DOHH2 (cell line): Measurements from ENCODE around the gene SC5D.

Experiments used
- H3F3A ChIP-seq: fragments of 200-600 bp; sonication (generic), shearing (Covaris generic); 2 replicates; pipeline ENCODE4 v1.6.0; 2016; ENCODE audit warnings: antibody characterized with exemption, mild to moderate bottlenecking; ENCODE audit not compliant: control insufficient read depth, insufficient read depth
- H3K27ac ChIP-seq: fragments of 200-600 bp; sonication (generic); 2 replicates; pipeline ENCODE4 v1.5.1; 2014; ENCODE audit warnings: low read depth, mild to moderate bottlenecking, low read length, moderate library complexity
- H3K27me3 ChIP-seq: fragments of 200-600 bp; sonication (generic); 2 replicates; pipeline ENCODE4 v1.6.1; 2014; ENCODE audit warnings: mild to moderate bottlenecking, low read length, mixed read lengths; ENCODE audit not compliant: control insufficient read depth
- H3K36me3 ChIP-seq: fragments of 200-600 bp; sonication (generic); 2 replicates; pipeline ENCODE4 v1.6.1; 2014; ENCODE audit warnings: mild to moderate bottlenecking, low read length, moderate library complexity, mixed read lengths; ENCODE audit not compliant: control insufficient read depth
- H3K4me1 ChIP-seq: fragments of 200-600 bp; sonication (generic); 2 replicates; pipeline ENCODE4 v1.6.1; 2014; ENCODE audit warnings: mild to moderate bottlenecking, low read length, mixed read lengths; ENCODE audit not compliant: control insufficient read depth
- H3K4me2 ChIP-seq: fragments of 200-600 bp; sonication (generic); 2 replicates; pipeline ENCODE4 v1.6.0; 2014; ENCODE audit warnings: mild to moderate bottlenecking, low read length, moderate library complexity
- H3K4me3 ChIP-seq: fragments of 200-600 bp; sonication (generic); 2 replicates; pipeline ENCODE4 v1.5.1; 2014; ENCODE audit warnings: mild to moderate bottlenecking, low read length, mixed read lengths
- H3K79me2 ChIP-seq: fragments of 200-600 bp; sonication (generic); 2 replicates; pipeline ENCODE4 v1.6.1; 2014; ENCODE audit warnings: mild to moderate bottlenecking, low read length, mixed read lengths; ENCODE audit not compliant: control insufficient read depth
- H3K9me2 ChIP-seq: fragments of 200-600 bp; sonication (generic); replicated peaks from 2 replicates; pipeline ENCODE4 v1.6.1; 2014; ENCODE audit warnings: mild to moderate bottlenecking, low read length, mixed read lengths; ENCODE audit not compliant: control insufficient read depth
- H3K9me3 ChIP-seq: fragments of 200-600 bp; sonication (generic); 2 replicates; pipeline ENCODE4 v1.6.1; 2014; ENCODE audit warnings: antibody characterized with exemption, low read length, mixed read lengths; ENCODE audit not compliant: control insufficient read depth, insufficient read depth
- H4K20me1 ChIP-seq: fragments of 200-600 bp; sonication (generic); 2 replicates; pipeline ENCODE4 v1.6.0; 2014; ENCODE audit warnings: low read depth, mild to moderate bottlenecking, antibody characterized with exemption, low read length, moderate library complexity; ENCODE audit not compliant: control insufficient read depth, insufficient read depth
- CTCF ChIP-seq: fragments of 200-600 bp; sonication (generic); IDR thresholded peaks from one replicate; pipeline ENCODE4 v1.5.1; 2014; ENCODE audit warnings: antibody characterized with exemption, mild to moderate bottlenecking, low read depth, low read length; ENCODE audit not compliant: poor library complexity, severe bottlenecking
- EZH2phosphoT487 ChIP-seq: fragments of 200-600 bp; sonication (generic); IDR thresholded peaks from 2 replicates; pipeline ENCODE4 v1.6.1; 2017; ENCODE audit warnings: borderline replicate concordance, mild to moderate bottlenecking, antibody characterized with exemption, low read length, moderate library complexity, mixed read lengths

The SC5D gene

GRCh38 chr11:121282886-121283502 is 9.6 kb upstream of the SC5D start:
- Histone ChIP-seq H3K9me3 (0 out of 2 replicates have a peak, but pooled peaks cover 4% of the 10 kb centered on the region), H3K27me3 (no peaks in the 10 kb centered on the region), H3K4me1 (no peaks in the 10 kb centered on the region), H3K4me2 (no peak overlapping the region), H3K9me2 (no peaks in the 10 kb centered on the region), H4K20me1 (no peaks in the 10 kb centered on the region), H3K79me2 (no peaks in the 10 kb centered on the region), H3F3A (no peaks in the 10 kb centered on the region), H3K36me3 (no peaks in the 10 kb centered on the region), H3K27ac (no peak overlapping the region), H3K4me3 (no peak overlapping the region)
- no peak for TF ChIP-seq CTCF
- TF ChIP-seq EZH2phosphoT487 = no peak

GRCh38 chr11:121291319-121291718 is 1.3 kb upstream of the SC5D start:
- peak overlapping the region; percentile 91 for H3K4me3 ChIP-seq
- no peaks in the 10 kb centered on the region for H3K9me2 ChIP-seq
- peaks cover 38% of the 10 kb centered on the region for H3K79me2 ChIP-seq
- peaks cover 37% of the 10 kb centered on the region for H3K4me1 ChIP-seq
- H3K36me3 ChIP-seq = peaks cover 22% of the 10 kb centered on the region
- peak overlapping the region; percentile 95 for H3K27ac ChIP-seq
- H3F3A ChIP-seq = peaks cover 12% of the 10 kb centered on the region
- H3K9me3 ChIP-seq = no peaks in the 10 kb centered on the region
- peak overlapping the region; percentile 94 for H3K4me2 ChIP-seq
- TF ChIP-seq CTCF = no peak
- TF ChIP-seq EZH2phosphoT487 = no peak
- no peaks in the 10 kb centered on the region for H3K27me3 ChIP-seq
- peaks cover 20% of the 10 kb centered on the region; the same call in 1 of the 2 replicates for H4K20me1 ChIP-seq

- Histone ChIP-seq H3K9me2 (no peaks in the 10 kb centered on the region), H3K27ac (peak overlapping the region; percentile 95), H3K36me3 (peaks cover 28% of the 10 kb centered on the region), H3K27me3 (no peaks in the 10 kb centered on the region), H3K9me3 (no peaks in the 10 kb centered on the region), H3K4me3 (peak overlapping the region; percentile 91), H3F3A (peaks cover 12% of the 10 kb centered on the region), H3K4me2 (peak overlapping the region; percentile 94), H3K4me1 (peaks cover 40% of the 10 kb centered on the region), H3K79me2 (peaks cover 44% of the 10 kb centered on the region), H4K20me1 (peaks cover 20% of the 10 kb centered on the region; the same call in 1 of the 2 replicates)
- TF ChIP-seq CTCF = no peak
These were observed 576 bp upstream of the SC5D start for GRCh38 chr11:121291896-121292494.
